ENCODE measurements around the gene CD1D. TPM values are rescaled to one million over a fixed set of nuclear protein-coding genes. Genes with fewer than 3 reads are reported as not detected.

Gene CD1D
- total RNA-seq: not detected

GRCh38 chr1:158180741-158181576, at the start of gene CD1D:
TSS of gene CD1D (plus strand) at chr1:158180895. CDS start at chr1:158181102, 207 bp downstream.
- no peak within 1 kb of the TSS for H3K27ac Mint-ChIP-seq
- no peaks in the 10 kb centered on the region for H3K9me3 Mint-ChIP-seq (ENCODE audit: low read depth)
- peaks cover 80% of the 10 kb centered on the region for H3K27me3 Mint-ChIP-seq
- no peak for DNase-seq
- no peaks in the 10 kb centered on the region for H3K36me3 Mint-ChIP-seq
- CTCF ChIA-PET: no interaction called here
- peak; percentile 36 for ATAC-seq
- peaks cover 9% of the 10 kb centered on the region for H3K4me1 Mint-ChIP-seq
- peak within 1 kb of the TSS; percentile 68 for H3K4me3 Mint-ChIP-seq

GRCh38 chr1:158131217-158131616, 49.5 kb upstream of the CD1D start:
- ATAC-seq (no peak), DNase-seq (no peak)
- no peak overlapping the region for H3K27ac Mint-ChIP-seq
- no peaks in the 10 kb centered on the region for H3K9me3 Mint-ChIP-seq (ENCODE audit: low read depth)
- CTCF ChIA-PET: no interaction called here
- no peak overlapping the region for H3K4me3 Mint-ChIP-seq
- H3K4me1 Mint-ChIP-seq: peaks cover 5% of the 10 kb centered on the region
- H3K27me3 Mint-ChIP-seq: peaks cover 22% of the 10 kb centered on the region
- no peaks in the 10 kb centered on the region for H3K36me3 Mint-ChIP-seq

- CTCF ChIA-PET: no interaction called here
- Mint-ChIP-seq H3K27ac (no peak overlapping the region), H3K9me3 (ENCODE audit: low read depth) (no peaks in the 10 kb centered on the region), H3K27me3 (no peaks in the 10 kb centered on the region), H3K36me3 (no peaks in the 10 kb centered on the region), H3K4me1 (no peaks in the 10 kb centered on the region), H3K4me3 (no peak overlapping the region)
- no peak for ATAC-seq
- DNase-seq: no peak
Measured at GRCh38 chr1:158140764-158141192, 39.9 kb upstream of the CD1D start.

- ATAC-seq (no peak), DNase-seq (no peak)
- no peak overlapping the region for H3K27ac Mint-ChIP-seq
- H3K27me3 Mint-ChIP-seq: no peaks in the 10 kb centered on the region
- CTCF ChIA-PET: interaction anchor here (1.9 kb wide), 1 partner anchor 20 kb away, joined by 6 read pairs; no protein-coding TSS in a partner anchor
- peaks cover 10% of the 10 kb centered on the region for H3K4me1 Mint-ChIP-seq
- H3K4me3 Mint-ChIP-seq: no peak overlapping the region
- H3K9me3 Mint-ChIP-seq (ENCODE audit: low read depth): no peaks in the 10 kb centered on the region
- H3K36me3 Mint-ChIP-seq: no peaks in the 10 kb centered on the region
Measured at GRCh38 chr1:158145173-158145719, 35.4 kb upstream of the CD1D start.

- Mint-ChIP-seq H3K36me3 (no peaks in the 10 kb centered on the region), H3K27ac (no peak overlapping the region), H3K9me3 (ENCODE audit: low read depth) (no peaks in the 10 kb centered on the region), H3K4me3 (no peak overlapping the region), H3K27me3 (peaks cover 2% of the 10 kb centered on the region), H3K4me1 (peaks cover 17% of the 10 kb centered on the region)
- ATAC-seq (no peak), DNase-seq (no peak)
- CTCF ChIA-PET: no interaction called here
Measured at GRCh38 chr1:158146165-158146564, 34.5 kb upstream of the CD1D start.

- ATAC-seq: no peak
- Mint-ChIP-seq H3K4me3 (no peak overlapping the region), H3K9me3 (ENCODE audit: low read depth) (no peaks in the 10 kb centered on the region), H3K27me3 (peaks cover 2% of the 10 kb centered on the region), H3K27ac (no peak overlapping the region), H3K4me1 (peaks cover 17% of the 10 kb centered on the region), H3K36me3 (no peaks in the 10 kb centered on the region)
- CTCF ChIA-PET: no interaction called here
- DNase-seq: no peak
Measured at GRCh38 chr1:158146739-158147138, 34.0 kb upstream of the CD1D start.

GRCh38 chr1:158147401-158147800, 33.3 kb upstream of the CD1D start:
- Mint-ChIP-seq H3K4me3 (no peak overlapping the region), H3K27ac (no peak overlapping the region)
- CTCF ChIA-PET: no interaction called here

GRCh38 chr1:158147869-158148268, 32.8 kb upstream of the CD1D start:
- CTCF ChIA-PET: no interaction called here
- H3K36me3 Mint-ChIP-seq: no peaks in the 10 kb centered on the region
- H3K9me3 Mint-ChIP-seq (ENCODE audit: low read depth): no peaks in the 10 kb centered on the region
- no peak overlapping the region for H3K4me3 Mint-ChIP-seq
- peaks cover 17% of the 10 kb centered on the region for H3K4me1 Mint-ChIP-seq
- ATAC-seq: no peak
- DNase-seq: no peak
- H3K27ac Mint-ChIP-seq: no peak overlapping the region
- H3K27me3 Mint-ChIP-seq: peaks cover 2% of the 10 kb centered on the region

More at GRCh38 chr1:158147401-158147800, 33.3 kb upstream of the CD1D start:
- no peaks in the 10 kb centered on the region for H3K9me3 Mint-ChIP-seq (ENCODE audit: low read depth)
- peaks cover 17% of the 10 kb centered on the region for H3K4me1 Mint-ChIP-seq
- ATAC-seq (no peak), DNase-seq (no peak)
- H3K36me3 Mint-ChIP-seq: no peaks in the 10 kb centered on the region
- H3K27me3 Mint-ChIP-seq: peaks cover 2% of the 10 kb centered on the region

- Mint-ChIP-seq H3K27me3 (peaks cover 5% of the 10 kb centered on the region), H3K4me1 (peaks cover 18% of the 10 kb centered on the region), H3K27ac (no peak overlapping the region), H3K4me3 (no peak overlapping the region), H3K36me3 (no peaks in the 10 kb centered on the region), H3K9me3 (ENCODE audit: low read depth) (no peaks in the 10 kb centered on the region)
- ATAC-seq (no peak), DNase-seq (no peak)
- CTCF ChIA-PET: no interaction called here
Measured at GRCh38 chr1:158148468-158148867, 32.2 kb upstream of the CD1D start.

- no peaks in the 10 kb centered on the region for H3K9me3 Mint-ChIP-seq (ENCODE audit: low read depth)
- peak overlapping the region; percentile 83 for H3K4me3 Mint-ChIP-seq
- no peak for ATAC-seq
- H3K27me3 Mint-ChIP-seq: peaks cover 13% of the 10 kb centered on the region
- no peaks in the 10 kb centered on the region for H3K36me3 Mint-ChIP-seq
- H3K4me1 Mint-ChIP-seq: peaks cover 18% of the 10 kb centered on the region
- DNase-seq: no peak
- H3K27ac Mint-ChIP-seq: peak overlapping the region; percentile 79
- CTCF ChIA-PET: interaction anchor here (1.1 kb wide), 1 partner anchor 55 kb away, joined by 4 read pairs; no protein-coding TSS in a partner anchor
Measured at GRCh38 chr1:158149175-158149574, 31.5 kb upstream of the CD1D start.

GRCh38 chr1:158149577-158150269, 31.0 kb upstream of the CD1D start:
- Mint-ChIP-seq H3K27ac (peak overlapping the region; percentile 79), H3K4me3 (peak overlapping the region; percentile 83), H3K4me1 (peaks cover 18% of the 10 kb centered on the region), H3K9me3 (ENCODE audit: low read depth) (no peaks in the 10 kb centered on the region), H3K27me3 (peaks cover 17% of the 10 kb centered on the region), H3K36me3 (no peaks in the 10 kb centered on the region)
- ATAC-seq (peak; percentile 89), DNase-seq (peak; percentile 81)
- CTCF ChIA-PET: interaction anchor here (1.1 kb wide), 1 partner anchor 55 kb away, joined by 4 read pairs; no protein-coding TSS in a partner anchor

- Mint-ChIP-seq H3K4me1 (peaks cover 18% of the 10 kb centered on the region), H3K9me3 (ENCODE audit: low read depth) (no peaks in the 10 kb centered on the region), H3K27ac (no peak overlapping the region), H3K4me3 (peak overlapping the region; percentile 83), H3K27me3 (peaks cover 18% of the 10 kb centered on the region), H3K36me3 (no peaks in the 10 kb centered on the region)
- CTCF ChIA-PET: interaction anchor here (1.1 kb wide), 1 partner anchor 54 kb away, joined by 4 read pairs; no protein-coding TSS in a partner anchor
- DNase-seq: no peak
- ATAC-seq: no peak
Measured at GRCh38 chr1:158150523-158150922, 30.2 kb upstream of the CD1D start.

- Mint-ChIP-seq H3K4me1 (peaks cover 16% of the 10 kb centered on the region), H3K4me3 (no peak overlapping the region), H3K9me3 (ENCODE audit: low read depth) (no peaks in the 10 kb centered on the region), H3K27me3 (peaks cover 25% of the 10 kb centered on the region), H3K27ac (no peak overlapping the region), H3K36me3 (peaks cover 1% of the 10 kb centered on the region)
- DNase-seq: no peak
- CTCF ChIA-PET: no interaction called here
- no peak for ATAC-seq
Measured at GRCh38 chr1:158153179-158153578, 27.5 kb upstream of the CD1D start.

Data from activated CD8-positive, alpha-beta memory T cell treated with anti-CD3 and anti-CD28 coated beads, Interleukin-2, amount 10 ng/mL, durations not matched to agents 7 days and 5 days (primary cell).